ENCODE data around the gene SLC1A7. TPM values are rescaled to one million over a fixed set of nuclear protein-coding genes. Genes with fewer than 3 reads are reported as not detected.

SLC1A7 gene
- total and polyA plus RNA-seq, 2 of the 13 experiments (the other 11 are each of a cell fraction or from before 2014, with no cell fraction given), result 0.04 to 2.0 TPM

DNA sequence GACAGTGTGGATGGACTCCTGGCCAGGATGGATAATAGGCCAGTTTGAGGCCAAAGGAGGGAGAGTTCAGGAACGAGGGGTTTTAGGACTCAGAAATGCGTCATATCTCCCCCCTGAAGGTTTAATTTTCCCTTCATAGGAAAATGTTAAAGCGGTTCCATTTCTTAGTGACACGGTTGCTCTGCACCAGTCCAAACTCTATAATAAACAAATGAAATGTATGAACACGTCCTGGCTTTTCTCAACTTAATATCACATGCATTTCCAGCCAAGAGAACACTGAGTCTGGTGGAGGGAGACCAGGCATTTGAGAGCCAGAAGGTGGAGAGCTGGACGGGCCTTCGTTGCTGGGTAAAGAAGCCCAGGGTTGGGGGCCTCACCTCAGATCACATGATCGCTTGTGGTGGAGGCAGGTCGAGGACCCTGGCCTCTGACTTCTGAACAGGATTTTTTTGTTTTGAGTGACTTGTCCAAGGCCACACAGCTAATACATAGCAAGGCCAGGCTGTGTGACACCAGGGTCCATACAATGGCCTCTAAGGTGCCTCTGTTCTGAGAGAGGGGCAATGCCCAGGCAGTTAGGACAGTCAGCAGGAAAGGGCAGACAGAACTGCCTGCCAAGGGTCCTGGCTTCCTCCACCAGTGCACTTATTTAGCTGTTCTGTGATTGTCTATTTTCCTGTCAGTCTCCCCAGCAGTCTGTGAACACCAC, 11.4 kb downstream of the SLC1A7 start (continued):
- TF ChIP-seq, protein P1, sequence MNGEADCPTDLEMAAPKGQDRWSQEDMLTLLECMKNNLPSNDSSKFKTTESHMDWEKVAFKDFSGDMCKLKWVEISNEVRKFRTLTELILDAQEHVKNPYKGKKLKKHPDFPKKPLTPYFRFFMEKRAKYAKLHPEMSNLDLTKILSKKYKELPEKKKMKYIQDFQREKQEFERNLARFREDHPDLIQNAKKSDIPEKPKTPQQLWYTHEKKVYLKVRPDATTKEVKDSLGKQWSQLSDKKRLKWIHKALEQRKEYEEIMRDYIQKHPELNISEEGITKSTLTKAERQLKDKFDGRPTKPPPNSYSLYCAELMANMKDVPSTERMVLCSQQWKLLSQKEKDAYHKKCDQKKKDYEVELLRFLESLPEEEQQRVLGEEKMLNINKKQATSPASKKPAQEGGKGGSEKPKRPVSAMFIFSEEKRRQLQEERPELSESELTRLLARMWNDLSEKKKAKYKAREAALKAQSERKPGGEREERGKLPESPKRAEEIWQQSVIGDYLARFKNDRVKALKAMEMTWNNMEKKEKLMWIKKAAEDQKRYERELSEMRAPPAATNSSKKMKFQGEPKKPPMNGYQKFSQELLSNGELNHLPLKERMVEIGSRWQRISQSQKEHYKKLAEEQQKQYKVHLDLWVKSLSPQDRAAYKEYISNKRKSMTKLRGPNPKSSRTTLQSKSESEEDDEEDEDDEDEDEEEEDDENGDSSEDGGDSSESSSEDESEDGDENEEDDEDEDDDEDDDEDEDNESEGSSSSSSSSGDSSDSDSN (CRISPR knock-in tag; IDR thresholded peaks at IDR 0.05), result no peak; the same call in 1 of the 2 replicates
- TF ChIP-seq, protein P2, sequence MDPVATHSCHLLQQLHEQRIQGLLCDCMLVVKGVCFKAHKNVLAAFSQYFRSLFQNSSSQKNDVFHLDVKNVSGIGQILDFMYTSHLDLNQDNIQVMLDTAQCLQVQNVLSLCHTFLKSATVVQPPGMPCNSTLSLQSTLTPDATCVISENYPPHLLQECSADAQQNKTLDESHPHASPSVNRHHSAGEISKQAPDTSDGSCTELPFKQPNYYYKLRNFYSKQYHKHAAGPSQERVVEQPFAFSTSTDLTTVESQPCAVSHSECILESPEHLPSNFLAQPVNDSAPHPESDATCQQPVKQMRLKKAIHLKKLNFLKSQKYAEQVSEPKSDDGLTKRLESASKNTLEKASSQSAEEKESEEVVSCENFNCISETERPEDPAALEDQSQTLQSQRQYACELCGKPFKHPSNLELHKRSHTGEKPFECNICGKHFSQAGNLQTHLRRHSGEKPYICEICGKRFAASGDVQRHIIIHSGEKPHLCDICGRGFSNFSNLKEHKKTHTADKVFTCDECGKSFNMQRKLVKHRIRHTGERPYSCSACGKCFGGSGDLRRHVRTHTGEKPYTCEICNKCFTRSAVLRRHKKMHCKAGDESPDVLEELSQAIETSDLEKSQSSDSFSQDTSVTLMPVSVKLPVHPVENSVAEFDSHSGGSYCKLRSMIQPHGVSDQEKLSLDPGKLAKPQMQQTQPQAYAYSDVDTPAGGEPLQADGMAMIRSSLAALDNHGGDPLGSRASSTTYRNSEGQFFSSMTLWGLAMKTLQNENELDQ (CRISPR knock-in tag; IDR thresholded peaks at IDR 0.05; ENCODE audit: borderline replicate concordance), result no peak
- TF ChIP-seq NR2C2 (CRISPR knock-in tag; IDR thresholded peaks at IDR 0.05; ENCODE audit: borderline replicate concordance) (no peak), JUND (CRISPR knock-in tag; IDR thresholded peaks at IDR 0.05) (no peak), AHR (CRISPR knock-in tag; IDR thresholded peaks at IDR 0.05) (no peak), ZNF576 (CRISPR knock-in tag; IDR thresholded peaks at IDR 0.05) (no peak), HMGA1 (CRISPR knock-in tag; conservative IDR thresholded peaks at IDR 0.05) (no peak), NAIF1 (CRISPR knock-in tag; IDR thresholded peaks at IDR 0.05; ENCODE audit: borderline replicate concordance) (no peak), ZSCAN29 (CRISPR knock-in tag; conservative IDR thresholded peaks at IDR 0.05) (0 out of 2 replicates have a peak, but pooled peaks have one; percentile 75), ZNF33B (CRISPR knock-in tag; IDR thresholded peaks at IDR 0.05) (no peak), CCDC6 (CRISPR knock-in tag; IDR thresholded peaks at IDR 0.05) (no peak), ZFP1 (CRISPR knock-in tag; IDR thresholded peaks at IDR 0.05) (no peak), ZNF441 (CRISPR knock-in tag; IDR thresholded peaks at IDR 0.05; ENCODE audit: borderline replicate concordance) (no peak)
- TF ChIP-seq, protein P3, sequence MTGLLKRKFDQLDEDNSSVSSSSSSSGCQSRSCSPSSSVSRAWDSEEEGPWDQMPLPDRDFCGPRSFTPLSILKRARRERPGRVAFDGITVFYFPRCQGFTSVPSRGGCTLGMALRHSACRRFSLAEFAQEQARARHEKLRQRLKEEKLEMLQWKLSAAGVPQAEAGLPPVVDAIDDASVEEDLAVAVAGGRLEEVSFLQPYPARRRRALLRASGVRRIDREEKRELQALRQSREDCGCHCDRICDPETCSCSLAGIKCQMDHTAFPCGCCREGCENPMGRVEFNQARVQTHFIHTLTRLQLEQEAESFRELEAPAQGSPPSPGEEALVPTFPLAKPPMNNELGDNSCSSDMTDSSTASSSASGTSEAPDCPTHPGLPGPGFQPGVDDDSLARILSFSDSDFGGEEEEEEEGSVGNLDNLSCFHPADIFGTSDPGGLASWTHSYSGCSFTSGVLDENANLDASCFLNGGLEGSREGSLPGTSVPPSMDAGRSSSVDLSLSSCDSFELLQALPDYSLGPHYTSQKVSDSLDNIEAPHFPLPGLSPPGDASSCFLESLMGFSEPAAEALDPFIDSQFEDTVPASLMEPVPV (CRISPR knock-in tag; IDR thresholded peaks at IDR 0.05), result 0 out of 2 replicates have a peak, but pooled peaks have one; percentile 20
- TF ChIP-seq, protein P4, sequence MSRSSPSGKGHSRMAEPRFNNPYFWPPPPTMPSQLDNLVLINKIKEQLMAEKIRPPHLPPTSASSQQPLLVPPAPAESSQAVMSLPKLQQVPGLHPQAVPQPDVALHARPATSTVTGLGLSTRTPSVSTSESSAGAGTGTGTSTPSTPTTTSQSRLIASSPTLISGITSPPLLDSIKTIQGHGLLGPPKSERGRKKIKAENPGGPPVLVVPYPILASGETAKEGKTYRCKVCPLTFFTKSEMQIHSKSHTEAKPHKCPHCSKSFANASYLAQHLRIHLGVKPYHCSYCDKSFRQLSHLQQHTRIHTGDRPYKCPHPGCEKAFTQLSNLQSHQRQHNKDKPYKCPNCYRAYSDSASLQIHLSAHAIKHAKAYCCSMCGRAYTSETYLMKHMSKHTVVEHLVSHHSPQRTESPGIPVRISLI (CRISPR knock-in tag; IDR thresholded peaks at IDR 0.05; ENCODE audit: borderline replicate concordance), result peak; percentile 62; the same call in 1 of the 2 replicates
- TF ChIP-seq, protein P5, sequence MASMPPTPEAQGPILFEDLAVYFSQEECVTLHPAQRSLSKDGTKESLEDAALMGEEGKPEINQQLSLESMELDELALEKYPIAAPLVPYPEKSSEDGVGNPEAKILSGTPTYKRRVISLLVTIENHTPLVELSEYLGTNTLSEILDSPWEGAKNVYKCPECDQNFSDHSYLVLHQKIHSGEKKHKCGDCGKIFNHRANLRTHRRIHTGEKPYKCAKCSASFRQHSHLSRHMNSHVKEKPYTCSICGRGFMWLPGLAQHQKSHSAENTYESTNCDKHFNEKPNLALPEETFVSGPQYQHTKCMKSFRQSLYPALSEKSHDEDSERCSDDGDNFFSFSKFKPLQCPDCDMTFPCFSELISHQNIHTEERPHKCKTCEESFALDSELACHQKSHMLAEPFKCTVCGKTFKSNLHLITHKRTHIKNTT (CRISPR knock-in tag; IDR thresholded peaks at IDR 0.05), result no peak
- TF ChIP-seq, protein P6, sequence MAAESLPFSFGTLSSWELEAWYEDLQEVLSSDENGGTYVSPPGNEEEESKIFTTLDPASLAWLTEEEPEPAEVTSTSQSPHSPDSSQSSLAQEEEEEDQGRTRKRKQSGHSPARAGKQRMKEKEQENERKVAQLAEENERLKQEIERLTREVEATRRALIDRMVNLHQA (CRISPR knock-in tag; IDR thresholded peaks at IDR 0.05), result no peak
- TF ChIP-seq, protein P7, sequence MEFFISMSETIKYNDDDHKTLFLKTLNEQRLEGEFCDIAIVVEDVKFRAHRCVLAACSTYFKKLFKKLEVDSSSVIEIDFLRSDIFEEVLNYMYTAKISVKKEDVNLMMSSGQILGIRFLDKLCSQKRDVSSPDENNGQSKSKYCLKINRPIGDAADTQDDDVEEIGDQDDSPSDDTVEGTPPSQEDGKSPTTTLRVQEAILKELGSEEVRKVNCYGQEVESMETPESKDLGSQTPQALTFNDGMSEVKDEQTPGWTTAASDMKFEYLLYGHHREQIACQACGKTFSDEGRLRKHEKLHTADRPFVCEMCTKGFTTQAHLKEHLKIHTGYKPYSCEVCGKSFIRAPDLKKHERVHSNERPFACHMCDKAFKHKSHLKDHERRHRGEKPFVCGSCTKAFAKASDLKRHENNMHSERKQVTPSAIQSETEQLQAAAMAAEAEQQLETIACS (CRISPR knock-in tag; IDR thresholded peaks at IDR 0.05), result no peak

Measured in HepG2 (cell line).